Glutamatergic neuron (in vitro differentiated cells): ENCODE results near the gene C11orf91. TPM values are rescaled to one million over a fixed set of nuclear protein-coding genes. Genes with fewer than 3 reads are reported as not detected.
"Not testable (repeated sequence)": the region's sequence is repeated elsewhere in the genome, so short reads cannot be mapped to it uniquely, and the experiment has no call there.

Experiments
- DNase-seq: peaks from one replicate; pipeline ENCODE4 v3.0.0; 2022
- H3K27ac Mint-ChIP-seq: one replicate; pipeline ENCODE4 v1.8.0; 2020; ENCODE audit warnings: mild to moderate bottlenecking, mixed read lengths, inconsistent platforms; ENCODE audit not compliant: unreplicated experiment
- H3K27me3 Mint-ChIP-seq: one replicate; pipeline ENCODE4 v1.8.0; 2020; ENCODE audit warnings: mild to moderate bottlenecking, moderate library complexity, mixed read lengths, inconsistent platforms; ENCODE audit not compliant: unreplicated experiment
- H3K36me3 Mint-ChIP-seq: one replicate; pipeline ENCODE4 v1.8.0; 2020; ENCODE audit warnings: mild to moderate bottlenecking, mixed read lengths, inconsistent platforms; ENCODE audit not compliant: unreplicated experiment
- H3K4me1 Mint-ChIP-seq: one replicate; pipeline ENCODE4 v1.8.0; 2020; ENCODE audit warnings: mild to moderate bottlenecking, low read depth, mixed read lengths, inconsistent platforms; ENCODE audit not compliant: unreplicated experiment
- H3K4me3 Mint-ChIP-seq: one replicate; pipeline ENCODE4 v1.8.0; 2020; ENCODE audit warnings: mild to moderate bottlenecking, mixed read lengths, inconsistent platforms; ENCODE audit not compliant: unreplicated experiment
- H3K9me3 Mint-ChIP-seq: one replicate; pipeline ENCODE4 v1.8.0; 2020; ENCODE audit warnings: mild to moderate bottlenecking, moderate library complexity, mixed read lengths, inconsistent platforms; ENCODE audit not compliant: unreplicated experiment
- total RNA-seq: library from RNA; stranded (reverse); fragmentation: NEBNext Ultra II Directional; extraction: Animal tissue kit (Norgen Biotek cat#: 25700); gene quantifications from one replicate; pipeline ENCODE4 v1.2.1, GENCODE V29; 2021; ENCODE audit not compliant: unreplicated experiment
- TF ChIP-seq, protein P1 (sequence below): fragments of 200-600 bp; sonication (generic); IDR thresholded peaks from one replicate; pipeline ENCODE4 v1.5.0; 2021; ENCODE audit not compliant: partially characterized antibody, unreplicated experiment

C11orf91 gene
- total RNA-seq, 1 donor from 2014 or later: not detected

DNA sequence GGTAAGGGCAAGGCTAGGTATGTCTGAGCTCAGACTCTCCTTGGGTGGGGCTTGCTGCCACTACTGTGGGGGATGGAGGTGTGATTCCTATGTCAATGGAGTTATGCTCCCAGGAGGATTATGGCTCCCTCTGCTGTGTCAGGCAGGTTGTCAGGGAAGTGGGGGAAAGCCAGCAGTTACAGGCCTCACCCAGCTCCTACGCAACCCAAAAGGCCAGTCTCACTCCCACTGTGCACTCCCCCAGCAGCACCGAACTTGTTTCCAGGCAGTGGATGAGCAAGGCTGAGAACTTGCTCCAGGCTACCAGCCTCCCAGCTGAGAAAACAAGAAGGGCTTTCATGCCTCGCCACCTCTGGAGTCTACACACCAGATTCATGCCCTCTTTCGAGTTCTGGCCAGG, 18.2 kb downstream of the C11orf91 start:
- Mint-ChIP-seq H3K27ac (no peak overlapping the region), H3K4me1 (peaks cover 2% of the 10 kb centered on the region), H3K27me3 (no peaks in the 10 kb centered on the region), H3K4me3 (no peak overlapping the region), H3K36me3 (no peaks in the 10 kb centered on the region), H3K9me3 (no peaks in the 10 kb centered on the region)
- DNase-seq: no peak
- TF ChIP-seq, protein P1, sequence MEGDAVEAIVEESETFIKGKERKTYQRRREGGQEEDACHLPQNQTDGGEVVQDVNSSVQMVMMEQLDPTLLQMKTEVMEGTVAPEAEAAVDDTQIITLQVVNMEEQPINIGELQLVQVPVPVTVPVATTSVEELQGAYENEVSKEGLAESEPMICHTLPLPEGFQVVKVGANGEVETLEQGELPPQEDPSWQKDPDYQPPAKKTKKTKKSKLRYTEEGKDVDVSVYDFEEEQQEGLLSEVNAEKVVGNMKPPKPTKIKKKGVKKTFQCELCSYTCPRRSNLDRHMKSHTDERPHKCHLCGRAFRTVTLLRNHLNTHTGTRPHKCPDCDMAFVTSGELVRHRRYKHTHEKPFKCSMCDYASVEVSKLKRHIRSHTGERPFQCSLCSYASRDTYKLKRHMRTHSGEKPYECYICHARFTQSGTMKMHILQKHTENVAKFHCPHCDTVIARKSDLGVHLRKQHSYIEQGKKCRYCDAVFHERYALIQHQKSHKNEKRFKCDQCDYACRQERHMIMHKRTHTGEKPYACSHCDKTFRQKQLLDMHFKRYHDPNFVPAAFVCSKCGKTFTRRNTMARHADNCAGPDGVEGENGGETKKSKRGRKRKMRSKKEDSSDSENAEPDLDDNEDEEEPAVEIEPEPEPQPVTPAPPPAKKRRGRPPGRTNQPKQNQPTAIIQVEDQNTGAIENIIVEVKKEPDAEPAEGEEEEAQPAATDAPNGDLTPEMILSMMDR: no peak

DNA sequence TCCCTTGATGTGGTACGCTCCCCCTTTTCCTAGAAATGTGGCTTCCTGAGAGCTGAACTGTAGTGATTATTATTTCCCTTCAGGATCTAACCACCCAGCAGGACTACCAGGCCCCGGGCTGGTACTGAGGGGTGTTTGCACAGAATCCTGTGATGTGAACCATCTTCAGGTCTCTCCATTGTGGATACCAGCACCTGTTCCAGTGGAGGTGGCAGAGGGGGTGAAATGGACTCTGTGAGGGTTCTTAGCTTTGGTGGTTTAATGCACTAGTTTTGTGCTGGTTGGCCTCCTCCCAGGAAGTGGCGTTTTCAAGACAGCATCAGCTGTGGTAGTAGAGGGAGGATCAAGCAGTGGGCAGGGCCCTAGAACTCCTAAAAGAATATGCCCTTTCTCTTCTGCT, 18.6 kb downstream of the C11orf91 start:
- Mint-ChIP-seq H3K4me1 (peaks cover 2% of the 10 kb centered on the region), H3K36me3 (no peaks in the 10 kb centered on the region), H3K4me3 (no peak overlapping the region), H3K27me3 (no peaks in the 10 kb centered on the region), H3K9me3 (no peaks in the 10 kb centered on the region), H3K27ac (no peak overlapping the region)
- TF ChIP-seq, protein P1: no peak
- no peak for DNase-seq

DNA sequence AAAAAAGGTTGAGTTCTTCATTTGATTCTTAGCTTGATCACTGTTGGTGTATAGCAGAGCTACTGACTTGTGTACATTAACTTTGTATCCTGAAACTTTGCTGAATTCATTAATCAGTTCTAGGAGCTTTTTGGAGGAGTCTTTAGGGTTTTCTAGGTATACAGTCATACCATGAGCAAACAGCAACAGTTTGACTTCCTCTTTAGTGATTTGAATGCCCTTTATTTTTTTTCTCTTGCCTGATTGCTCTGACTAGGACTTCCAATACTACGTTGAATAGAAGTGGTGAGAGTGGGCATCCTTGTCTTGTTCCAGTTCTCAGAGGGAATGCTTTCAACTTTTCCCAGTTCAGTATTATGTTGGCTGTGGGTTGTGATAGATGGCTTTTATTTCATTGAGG, 22.0 kb downstream of the C11orf91 start:
- not testable (repeated sequence) for H3K4me1 Mint-ChIP-seq, H3K27me3 Mint-ChIP-seq, H3K36me3 Mint-ChIP-seq, H3K4me3 Mint-ChIP-seq, DNase-seq, H3K9me3 Mint-ChIP-seq, H3K27ac Mint-ChIP-seq

DNA sequence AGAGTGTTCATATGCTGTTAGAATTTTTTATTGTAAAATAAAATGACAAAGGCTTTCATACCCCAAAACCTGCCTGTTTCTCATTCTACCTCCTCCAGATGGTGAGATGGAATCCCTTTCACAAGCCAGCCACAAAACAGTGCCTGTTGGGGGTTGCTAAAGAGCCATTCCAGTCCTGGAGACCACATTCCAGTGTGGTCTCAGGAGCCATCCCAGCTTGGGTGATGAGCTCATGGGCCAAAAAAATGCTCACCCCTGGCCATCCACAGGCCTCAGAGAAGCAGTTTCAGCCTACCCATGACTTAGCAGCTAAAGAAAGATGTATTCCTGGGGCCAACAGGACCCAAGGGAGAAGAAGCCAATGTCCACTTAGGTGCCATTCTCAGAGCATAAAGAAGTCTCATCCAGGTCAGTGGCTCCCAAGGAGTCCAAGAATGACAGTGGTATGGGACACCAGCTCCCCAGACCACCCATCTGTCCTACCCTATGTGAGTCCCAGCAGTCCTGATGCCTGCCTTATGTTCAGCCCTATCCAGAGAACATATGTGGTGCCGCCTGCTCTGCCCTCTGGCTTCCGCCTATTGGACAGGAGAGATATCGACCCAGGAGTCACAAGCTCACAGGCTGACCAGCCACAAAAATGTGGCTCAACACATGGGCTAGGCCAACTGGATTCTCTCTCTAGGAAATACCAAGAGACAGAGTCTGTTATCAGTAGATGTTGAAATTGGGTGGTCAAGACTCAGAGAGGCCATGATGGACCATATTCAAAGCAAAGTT, 26.4 kb downstream of the C11orf91 start:
- Mint-ChIP-seq H3K4me3 (no peak overlapping the region), H3K27me3 (no peaks in the 10 kb centered on the region)

DNA sequence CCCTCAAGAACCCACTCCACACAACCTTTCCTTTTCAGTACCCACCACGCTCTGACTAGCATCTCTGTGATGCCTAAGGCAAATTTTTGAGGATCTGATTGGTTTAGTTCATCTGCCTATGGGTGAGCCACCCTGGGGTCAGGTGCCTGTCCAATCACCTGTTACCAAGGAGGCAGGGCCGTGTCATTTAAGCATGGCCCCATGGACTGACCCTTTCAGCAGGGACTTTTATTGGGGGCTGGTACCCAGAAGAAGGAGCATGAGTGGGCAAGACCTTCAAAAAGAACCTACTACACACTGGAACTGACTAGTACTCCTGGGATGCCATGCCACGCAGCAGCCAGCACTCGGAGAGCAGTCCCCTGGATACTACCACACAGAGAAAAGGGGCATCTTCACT, 28.4 kb downstream of the C11orf91 start:
- H3K27ac Mint-ChIP-seq: no peak overlapping the region
- peaks cover 6% of the 10 kb centered on the region for H3K9me3 Mint-ChIP-seq
- no peak for DNase-seq
- H3K4me3 Mint-ChIP-seq: no peak overlapping the region
- H3K36me3 Mint-ChIP-seq: no peaks in the 10 kb centered on the region
- H3K27me3 Mint-ChIP-seq: no peaks in the 10 kb centered on the region
- peaks cover 16% of the 10 kb centered on the region for H3K4me1 Mint-ChIP-seq
- TF ChIP-seq, protein P1: no peak

More for the DNA sequence above, 26.4 kb downstream of the C11orf91 start:
- TF ChIP-seq, protein P1: no peak
- Mint-ChIP-seq H3K36me3 (no peaks in the 10 kb centered on the region), H3K27ac (no peak overlapping the region), H3K9me3 (peaks cover 6% of the 10 kb centered on the region), H3K4me1 (peaks cover 10% of the 10 kb centered on the region)
- no peak for DNase-seq
